ENCODE results near the gene SLC39A3.

- TF ChIP-seq CTCF (IDR thresholded peaks at IDR 0.05): no peak
- TF ChIP-seq POLR2A (IDR thresholded peaks at IDR 0.05): no peak
Measured at GRCh38 chr19:2716722-2717637, 22.8 kb downstream of the SLC39A3 start.
